ENCODE measurements around the gene YOD1. TPM values are rescaled to one million over a fixed set of nuclear protein-coding genes. Genes with fewer than 3 reads are reported as not detected.

Gene YOD1
- total and polyA plus RNA-seq, 10 of the 15 experiments (the other 5 are each of a cell fraction or from before 2014, with no cell fraction given) = 2.1 to 7.9 (median 5.0) TPM

DNA sequence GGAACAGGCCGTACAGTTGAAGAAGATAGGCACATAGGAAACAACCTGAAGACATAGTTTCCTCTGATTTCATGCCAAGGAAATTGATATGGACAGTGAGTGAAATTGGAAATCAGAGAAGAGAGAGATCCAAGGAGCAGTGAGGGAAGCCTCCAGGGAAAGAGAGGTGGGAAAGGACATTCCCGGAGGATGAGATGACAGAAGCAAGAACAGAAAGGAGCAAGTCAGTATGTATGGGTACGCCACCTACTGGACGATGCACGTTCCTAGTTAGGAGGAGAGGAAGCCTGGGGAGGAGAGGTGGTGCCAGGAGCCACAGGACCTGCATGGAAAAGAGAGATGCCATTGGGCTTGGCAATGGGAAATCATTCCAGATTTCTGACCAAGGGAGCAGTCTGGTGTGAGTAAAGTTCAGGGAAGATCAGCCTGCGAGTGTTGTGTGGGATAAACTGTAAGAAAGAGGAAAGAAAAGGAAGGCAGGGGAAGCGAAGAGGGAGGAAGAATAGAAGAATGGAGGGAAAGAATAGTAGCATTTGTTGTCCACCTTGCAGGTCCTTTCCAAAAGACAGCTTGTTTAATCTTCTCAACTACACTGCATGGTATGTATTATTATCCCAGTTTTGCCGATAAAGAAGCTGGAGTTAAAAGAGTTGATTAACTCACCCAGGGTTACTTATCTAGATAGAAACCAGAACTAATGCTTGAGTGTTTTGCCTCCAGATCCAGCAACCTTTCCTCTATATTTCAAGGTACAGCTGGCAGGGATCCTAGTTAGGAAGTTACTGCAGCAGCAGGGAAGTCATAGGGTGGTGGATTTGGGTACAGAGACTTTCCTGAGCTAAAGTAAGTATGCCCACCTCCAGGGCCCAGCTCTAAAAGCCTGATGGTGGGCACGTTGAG, 45.8 kb downstream of the YOD1 start:
- ATAC-seq (peak; percentile 96), FAIRE-seq (peak; percentile 95), DNase-seq (ENCODE audit: low read depth, low spot score) (peak; percentile 7)
- BruUV-seq (replicated peaks) = no TSS peak
- no peak overlapping the region for H3K9ac ChIP-seq (ENCODE audit: control insufficient read depth, insufficient read depth, low read length)
- ChIA-PET RAD21 (ENCODE audit: unreplicated experiment) (interaction anchor here (1.1 to 1.2 kb wide), 2 partner anchors 22 to 372 kb away, joined by 3 to 4 read pairs; no protein-coding TSS in a partner anchor), SMC1A (ENCODE audit: uncharacterized antibody, unreplicated experiment) (interaction anchor here (0.6 to 1.8 kb wide), 4 partner anchors 9 to 235 kb away, joined by 3 to 9 read pairs (median 4); no protein-coding TSS in a partner anchor), POLR2A (no interaction called here), CTCF (interaction anchor here (0.7 to 4.4 kb wide), 29 partner anchors 9 to 270 kb away, joined by 3 to 35 read pairs (median 5); no protein-coding TSS in a partner anchor)
- 23% methylated on average over 9 of the region's 9 CpGs for WGBS (ENCODE audit: insufficient coverage, insufficient replicate concordance, low lambda C conversion rate, missing lambda C conversion rate)
- H3K9me3 ChIP-seq (replicated peaks; ENCODE audit: control insufficient read depth, insufficient read depth, low read length) = no peaks in the 10 kb centered on the region
- in situ Hi-C loops (cut with MboI) (no loop called here), intact Hi-C loops (cut with micrococcal nuclease; ENCODE audit: unreplicated experiment) (loop anchor here (5.0 kb wide), 1 partner anchor 72 kb away; no protein-coding TSS in a partner anchor)
- no peaks in the 10 kb centered on the region for H3K36me3 ChIP-seq (ENCODE audit: control insufficient read depth in 2 of 2, insufficient read depth in 2 of 2, low read length in 1 of 2)
- H3K4me3 ChIP-seq = no peak overlapping the region
- H4K20me1 ChIP-seq (ENCODE audit: control insufficient read depth, insufficient read depth) = no peaks in the 10 kb centered on the region
- H3K27me3 ChIP-seq (replicated peaks in 1 of 2; ENCODE audit: control insufficient read depth in 2 of 2, insufficient read depth in 2 of 2, low read length in 1 of 2) = peaks cover 2 to 3% of the 10 kb centered on the region in 2 experiments
- no peak overlapping the region for H3K4me2 ChIP-seq (ENCODE audit: control insufficient read depth, insufficient read depth)
- no peaks in the 10 kb centered on the region for H3K79me2 ChIP-seq (ENCODE audit: control insufficient read depth, insufficient read depth, low read length)
- H3K27ac ChIP-seq (ENCODE audit: control insufficient read depth, insufficient read depth) = no peak overlapping the region
- H2AFZ ChIP-seq (ENCODE audit: control insufficient read depth, low read depth, low read length) = peak overlapping the region; percentile 60; the same call in 1 of the 2 replicates
- no peaks in the 10 kb centered on the region for H3K4me1 ChIP-seq (ENCODE audit: control insufficient read depth, insufficient read depth, low read length)
- TF ChIP-seq POLR2AphosphoS2 (IDR thresholded peaks at IDR 0.05; ENCODE audit: low read depth, low read length) (no peak), IKZF2 (IDR thresholded peaks at IDR 0.05) (peak in 1 of 2 experiments; percentile 29; a peak in 2 of 4 replicates), ZBED1 (IDR thresholded peaks at IDR 0.05; ENCODE audit: borderline replicate concordance) (no peak), RFX5 (IDR thresholded peaks at IDR 0.05; ENCODE audit: low read depth, low read length) (no peak), YY1 (IDR thresholded peaks at IDR 0.05; ENCODE audit: low read depth, low read length) (no peak), RAD51 (IDR thresholded peaks at IDR 0.05) (no peak), NFYB (IDR thresholded peaks at IDR 0.05; ENCODE audit: insufficient read depth, low read depth, low read length) (no peak), RB1 (IDR thresholded peaks at IDR 0.05; ENCODE audit: borderline replicate concordance) (no peak), RBBP5 (conservative IDR thresholded peaks at IDR 0.05) (no peak), SMAD5 (IDR thresholded peaks at IDR 0.05; ENCODE audit: low read depth) (no peak), CBFB (IDR thresholded peaks at IDR 0.05; ENCODE audit: low read depth) (no peak), SMC3 (IDR thresholded peaks at IDR 0.05; ENCODE audit: borderline replicate concordance, low read length) (peak; percentile 25; the same call in 1 of the 2 replicates), LARP7 (IDR thresholded peaks at IDR 0.05) (no peak), KDM1A (IDR thresholded peaks at IDR 0.05; ENCODE audit: borderline replicate concordance) (no peak), CEBPB (IDR thresholded peaks at IDR 0.05; ENCODE audit: borderline replicate concordance in 1 of 2, low read depth in 2 of 2, low read length in 2 of 2) (no peak), EED (IDR thresholded peaks at IDR 0.05; ENCODE audit: low read depth) (0 out of 2 replicates have a peak, but pooled peaks have one; percentile 16)
- TF ChIP-seq, protein P1, sequence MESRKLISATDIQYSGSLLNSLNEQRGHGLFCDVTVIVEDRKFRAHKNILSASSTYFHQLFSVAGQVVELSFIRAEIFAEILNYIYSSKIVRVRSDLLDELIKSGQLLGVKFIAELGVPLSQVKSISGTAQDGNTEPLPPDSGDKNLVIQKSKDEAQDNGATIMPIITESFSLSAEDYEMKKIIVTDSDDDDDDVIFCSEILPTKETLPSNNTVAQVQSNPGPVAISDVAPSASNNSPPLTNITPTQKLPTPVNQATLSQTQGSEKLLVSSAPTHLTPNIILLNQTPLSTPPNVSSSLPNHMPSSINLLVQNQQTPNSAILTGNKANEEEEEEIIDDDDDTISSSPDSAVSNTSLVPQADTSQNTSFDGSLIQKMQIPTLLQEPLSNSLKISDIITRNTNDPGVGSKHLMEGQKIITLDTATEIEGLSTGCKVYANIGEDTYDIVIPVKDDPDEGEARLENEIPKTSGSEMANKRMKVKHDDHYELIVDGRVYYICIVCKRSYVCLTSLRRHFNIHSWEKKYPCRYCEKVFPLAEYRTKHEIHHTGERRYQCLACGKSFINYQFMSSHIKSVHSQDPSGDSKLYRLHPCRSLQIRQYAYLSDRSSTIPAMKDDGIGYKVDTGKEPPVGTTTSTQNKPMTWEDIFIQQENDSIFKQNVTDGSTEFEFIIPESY (IDR thresholded peaks at IDR 0.05) = no peak
- TF ChIP-seq, protein P2, sequence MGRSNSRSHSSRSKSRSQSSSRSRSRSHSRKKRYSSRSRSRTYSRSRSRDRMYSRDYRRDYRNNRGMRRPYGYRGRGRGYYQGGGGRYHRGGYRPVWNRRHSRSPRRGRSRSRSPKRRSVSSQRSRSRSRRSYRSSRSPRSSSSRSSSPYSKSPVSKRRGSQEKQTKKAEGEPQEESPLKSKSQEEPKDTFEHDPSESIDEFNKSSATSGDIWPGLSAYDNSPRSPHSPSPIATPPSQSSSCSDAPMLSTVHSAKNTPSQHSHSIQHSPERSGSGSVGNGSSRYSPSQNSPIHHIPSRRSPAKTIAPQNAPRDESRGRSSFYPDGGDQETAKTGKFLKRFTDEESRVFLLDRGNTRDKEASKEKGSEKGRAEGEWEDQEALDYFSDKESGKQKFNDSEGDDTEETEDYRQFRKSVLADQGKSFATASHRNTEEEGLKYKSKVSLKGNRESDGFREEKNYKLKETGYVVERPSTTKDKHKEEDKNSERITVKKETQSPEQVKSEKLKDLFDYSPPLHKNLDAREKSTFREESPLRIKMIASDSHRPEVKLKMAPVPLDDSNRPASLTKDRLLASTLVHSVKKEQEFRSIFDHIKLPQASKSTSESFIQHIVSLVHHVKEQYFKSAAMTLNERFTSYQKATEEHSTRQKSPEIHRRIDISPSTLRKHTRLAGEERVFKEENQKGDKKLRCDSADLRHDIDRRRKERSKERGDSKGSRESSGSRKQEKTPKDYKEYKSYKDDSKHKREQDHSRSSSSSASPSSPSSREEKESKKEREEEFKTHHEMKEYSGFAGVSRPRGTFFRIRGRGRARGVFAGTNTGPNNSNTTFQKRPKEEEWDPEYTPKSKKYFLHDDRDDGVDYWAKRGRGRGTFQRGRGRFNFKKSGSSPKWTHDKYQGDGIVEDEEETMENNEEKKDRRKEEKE (IDR thresholded peaks at IDR 0.05) = no peak
- TF ChIP-seq, protein P3, sequence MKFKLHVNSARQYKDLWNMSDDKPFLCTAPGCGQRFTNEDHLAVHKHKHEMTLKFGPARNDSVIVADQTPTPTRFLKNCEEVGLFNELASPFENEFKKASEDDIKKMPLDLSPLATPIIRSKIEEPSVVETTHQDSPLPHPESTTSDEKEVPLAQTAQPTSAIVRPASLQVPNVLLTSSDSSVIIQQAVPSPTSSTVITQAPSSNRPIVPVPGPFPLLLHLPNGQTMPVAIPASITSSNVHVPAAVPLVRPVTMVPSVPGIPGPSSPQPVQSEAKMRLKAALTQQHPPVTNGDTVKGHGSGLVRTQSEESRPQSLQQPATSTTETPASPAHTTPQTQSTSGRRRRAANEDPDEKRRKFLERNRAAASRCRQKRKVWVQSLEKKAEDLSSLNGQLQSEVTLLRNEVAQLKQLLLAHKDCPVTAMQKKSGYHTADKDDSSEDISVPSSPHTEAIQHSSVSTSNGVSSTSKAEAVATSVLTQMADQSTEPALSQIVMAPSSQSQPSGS (IDR thresholded peaks at IDR 0.05; ENCODE audit: low read length) = no peak
